Activated T-helper 9 cell treated with anti-CD3 and anti-CD28 coated beads, Interleukin-2, amount 50 U/mL, for 16 hours (primary cell): ENCODE data around the gene UNC13D.
"Not testable (repeated sequence)": the region's sequence is repeated elsewhere in the genome, so short reads cannot be mapped to it uniquely, and the experiment has no call there.

ENCODE experiments used
- DNase-seq: peaks from one replicate; pipeline ENCODE4 v3.0.0-alpha.2; 2020; ENCODE audit warnings: low read depth

UNC13D gene

GRCh38 chr17:75874323-75875181 is 30.3 kb upstream of the UNC13D start:
- DNase-seq = no peak

DNA sequence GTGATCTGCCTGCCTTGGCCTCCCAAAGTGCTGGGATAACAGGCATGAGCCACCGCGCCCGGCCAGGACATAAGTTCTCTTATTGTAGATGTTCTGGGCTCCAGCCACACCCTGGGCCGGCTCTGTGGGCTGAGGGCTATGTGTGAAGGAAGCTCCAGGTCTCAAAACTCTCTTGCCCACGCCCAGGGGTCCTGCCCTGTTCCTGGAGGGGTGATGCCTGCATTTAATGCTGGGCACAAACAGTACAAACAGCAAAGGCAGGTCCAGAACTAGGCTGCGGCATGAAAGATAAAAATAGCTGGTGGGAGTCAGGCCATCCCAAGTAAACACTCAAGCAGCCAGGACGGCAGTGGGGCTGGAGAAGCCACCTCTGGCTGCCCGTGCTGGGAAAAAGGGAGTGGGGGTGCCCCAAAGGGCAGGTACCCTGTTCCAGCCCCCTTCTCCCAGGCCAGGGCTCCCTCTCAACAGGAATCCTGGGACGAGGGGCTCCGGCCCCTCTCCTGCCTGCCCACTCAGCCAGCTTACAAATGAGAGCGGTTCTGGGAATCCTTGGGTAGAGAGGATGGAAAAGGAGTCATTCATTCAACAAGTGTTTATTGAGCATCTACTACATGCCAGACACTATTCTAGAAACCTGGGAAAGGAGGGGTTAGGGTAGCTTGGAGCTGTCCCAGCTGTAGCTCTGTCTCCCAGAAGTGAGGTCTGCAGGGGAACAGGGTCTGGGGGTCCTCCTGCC is 29.6 kb upstream of the UNC13D start:
- no peak for DNase-seq

- no peak for DNase-seq
These were observed 28.5 kb upstream of the UNC13D start for GRCh38 chr17:75872434-75873351.

GRCh38 chr17:75870228-75870627 is 26.0 kb upstream of the UNC13D start:
- not testable (repeated sequence) for DNase-seq

GRCh38 chr17:75869282-75870141 is 25.3 kb upstream of the UNC13D start:
- no peak for DNase-seq

DNA sequence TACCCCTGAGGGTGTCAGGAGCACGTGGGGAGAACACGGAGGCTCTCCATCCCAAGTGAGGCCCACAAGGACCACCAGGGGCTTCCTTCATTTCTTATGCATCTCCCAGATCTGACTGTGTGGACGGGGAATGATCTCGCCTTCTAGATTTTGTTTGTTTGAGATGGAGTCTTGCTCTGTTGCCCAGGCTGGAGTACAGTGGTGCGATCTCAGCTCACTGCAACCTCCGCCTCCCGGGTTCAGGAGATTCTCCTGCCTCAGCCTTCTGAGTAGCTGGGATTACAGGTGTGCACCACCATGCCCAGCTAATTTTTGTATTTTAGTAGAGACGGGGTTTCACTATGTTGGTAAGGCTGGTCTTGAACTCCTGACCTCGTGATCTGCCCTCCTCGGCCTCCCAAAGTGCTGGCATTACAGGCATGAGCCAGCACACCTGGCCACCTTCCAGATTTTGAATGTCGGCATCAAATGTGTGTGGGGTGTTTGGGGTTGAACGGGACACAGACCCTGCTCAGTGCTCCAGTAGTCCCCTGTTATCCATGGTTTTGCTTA is 24.6 kb upstream of the UNC13D start:
- DNase-seq = not testable (repeated sequence)

GRCh38 chr17:75865404-75866188 is 21.4 kb upstream of the UNC13D start:
- DNase-seq = not testable (repeated sequence)

GRCh38 chr17:75864887-75865286 is 20.7 kb upstream of the UNC13D start:
- not testable (repeated sequence) for DNase-seq

GRCh38 chr17:75864448-75864871 is 20.3 kb upstream of the UNC13D start:
- DNase-seq = no peak

DNA sequence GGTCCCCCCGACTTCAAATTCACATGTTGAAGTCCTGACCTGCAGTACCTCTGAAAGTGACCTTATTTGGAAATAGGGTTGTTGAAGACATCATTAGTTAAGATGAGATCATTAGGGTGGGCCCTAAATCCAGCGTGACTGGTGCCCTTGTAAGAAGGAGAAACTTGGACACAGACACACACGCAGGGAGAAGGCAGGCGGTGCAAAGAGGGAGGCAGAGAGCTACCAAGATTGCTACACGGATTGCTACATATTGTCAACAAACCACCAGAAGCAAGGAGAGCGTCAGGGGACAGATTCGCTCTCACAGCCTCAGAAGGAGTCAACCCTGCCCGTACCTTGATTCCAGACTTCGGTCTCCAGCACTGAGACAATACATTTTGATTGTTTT is 17.7 kb upstream of the UNC13D start:
- DNase-seq = no peak

DNA sequence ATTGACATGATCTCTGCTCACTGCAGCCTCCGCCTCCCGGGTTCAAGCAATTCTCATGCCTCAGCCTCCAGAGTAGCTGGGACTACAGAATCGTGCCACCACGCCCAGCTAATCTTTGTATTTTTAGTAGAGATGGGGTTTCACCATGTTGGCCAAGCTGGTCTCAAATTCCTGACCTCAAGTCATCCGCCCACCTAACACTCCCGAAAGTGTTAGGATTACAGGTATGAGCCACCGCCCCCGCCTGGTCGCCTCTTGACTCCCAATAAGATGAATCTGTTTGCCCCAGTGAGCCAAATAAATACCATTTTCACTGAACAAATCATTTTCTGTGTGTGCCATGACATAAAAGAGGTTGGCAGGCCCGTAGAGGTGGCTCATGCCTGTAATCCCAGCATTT is 15.2 kb upstream of the UNC13D start:
- DNase-seq = not testable (repeated sequence)

- no peak for DNase-seq
These were observed 12.0 kb upstream of the UNC13D start for GRCh38 chr17:75856062-75856756.

DNA sequence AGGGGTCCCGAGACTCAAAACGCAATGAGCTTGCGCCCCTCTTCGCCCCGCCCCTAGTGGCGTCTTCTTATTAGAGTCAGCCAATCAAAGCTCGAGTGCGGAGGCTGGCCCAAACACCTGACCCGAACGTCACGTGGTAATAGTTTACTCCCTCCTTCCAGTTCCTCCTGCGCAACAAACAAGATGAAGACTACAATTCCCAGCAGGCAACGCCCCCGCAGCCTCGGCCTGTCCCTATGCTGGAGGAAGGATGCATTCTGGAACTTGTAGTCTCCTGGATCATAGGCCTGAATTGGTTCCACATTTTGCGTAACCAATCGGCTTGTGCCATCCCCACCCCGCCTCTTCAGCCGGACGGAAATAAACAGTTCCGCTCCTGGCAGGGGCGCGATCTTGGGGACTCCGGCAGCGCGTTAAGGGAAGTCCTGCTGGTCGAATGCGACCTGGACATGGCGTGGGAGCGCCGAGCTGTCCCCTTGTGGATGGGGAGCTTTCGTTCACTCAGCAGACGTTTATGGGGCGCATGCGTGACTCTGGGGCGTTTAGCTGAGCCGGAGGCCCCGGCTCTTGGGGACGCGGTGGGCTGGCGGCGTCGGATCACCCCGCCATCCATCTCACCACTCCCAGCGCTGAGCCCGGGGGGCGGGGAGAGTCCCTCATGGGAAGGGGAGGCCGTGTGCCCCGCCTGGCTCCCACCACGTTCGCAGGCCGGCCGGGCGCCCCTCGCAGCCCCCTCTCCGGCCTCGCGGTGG is 11.3 kb upstream of the UNC13D start, which contains the start of gene WBP2:
Gene WBP2 (minus strand): TSS at position 26 of the 752 bp plus-strand sequence. CDS start 38 bp downstream, outside the sequence.
- peak; percentile 94 for DNase-seq

DNA sequence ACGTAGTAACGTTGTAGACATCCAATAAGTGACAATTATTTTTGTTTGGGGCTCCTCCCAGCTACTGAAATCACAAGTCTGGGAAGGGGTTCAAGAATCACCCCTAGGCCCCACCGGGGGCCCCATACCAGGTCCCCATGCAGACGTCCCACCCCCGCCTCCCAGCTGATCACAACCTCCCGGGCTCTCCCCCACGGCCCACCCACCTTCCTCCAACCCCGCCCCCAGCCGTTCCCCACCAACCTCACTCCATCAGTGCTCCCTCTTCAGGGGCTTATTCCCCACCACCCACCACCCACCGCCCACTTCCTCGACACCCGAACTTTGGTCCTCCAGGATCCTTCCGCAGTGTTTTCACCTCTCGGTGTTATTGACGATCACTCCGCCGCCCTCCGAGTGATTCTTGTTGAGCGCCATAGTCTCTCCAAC is 10.7 kb upstream of the UNC13D start:
- DNase-seq = no peak

GRCh38 chr17:75854101-75854748 is 10.0 kb upstream of the UNC13D start:
- DNase-seq = no peak

DNA sequence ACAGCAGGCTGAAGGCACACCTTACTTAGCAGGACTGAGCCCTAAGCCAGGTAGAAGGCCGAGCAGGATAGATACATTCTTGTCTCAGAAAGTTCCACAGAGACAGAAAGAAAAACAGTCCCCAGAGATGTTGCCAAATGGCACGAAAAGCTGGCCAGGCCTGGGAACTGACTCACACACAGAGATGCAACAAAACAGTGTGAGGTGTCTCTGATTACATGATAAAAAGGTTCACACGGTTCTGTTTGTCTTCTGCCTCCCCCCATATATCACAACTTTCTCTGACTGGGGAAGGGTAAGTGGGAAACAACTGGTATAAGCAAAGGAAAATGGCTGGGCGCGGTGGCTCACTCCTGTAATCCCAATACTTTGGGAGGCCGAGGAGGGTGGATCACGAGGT is 9.2 kb upstream of the UNC13D start:
- DNase-seq = no peak

- not testable (repeated sequence) for DNase-seq
These were observed 7.4 kb upstream of the UNC13D start for GRCh38 chr17:75851693-75851991.
